RPMI7951 (cell line): Measurements from ENCODE around the gene PEX14. TPM values are rescaled to one million over a fixed set of nuclear protein-coding genes. Genes with fewer than 3 reads are reported as not detected.

ENCODE experiments used
- DNase-seq: peaks from one replicate; pipeline ENCODE4 v3.0.0-alpha.2; 2012; ENCODE audit warnings: low read depth
- total RNA-seq: library from RNA; depleted of rRNA; stranded (reverse); fragments of >200 nt; shearing (Covaris generic); gene quantifications from 2 replicates; pipeline ENCODE4 v1.2.3, GENCODE V29; 2014

The PEX14 gene
- total RNA-seq, 1 experiment from 2014 or later: 21.5 TPM

DNA sequence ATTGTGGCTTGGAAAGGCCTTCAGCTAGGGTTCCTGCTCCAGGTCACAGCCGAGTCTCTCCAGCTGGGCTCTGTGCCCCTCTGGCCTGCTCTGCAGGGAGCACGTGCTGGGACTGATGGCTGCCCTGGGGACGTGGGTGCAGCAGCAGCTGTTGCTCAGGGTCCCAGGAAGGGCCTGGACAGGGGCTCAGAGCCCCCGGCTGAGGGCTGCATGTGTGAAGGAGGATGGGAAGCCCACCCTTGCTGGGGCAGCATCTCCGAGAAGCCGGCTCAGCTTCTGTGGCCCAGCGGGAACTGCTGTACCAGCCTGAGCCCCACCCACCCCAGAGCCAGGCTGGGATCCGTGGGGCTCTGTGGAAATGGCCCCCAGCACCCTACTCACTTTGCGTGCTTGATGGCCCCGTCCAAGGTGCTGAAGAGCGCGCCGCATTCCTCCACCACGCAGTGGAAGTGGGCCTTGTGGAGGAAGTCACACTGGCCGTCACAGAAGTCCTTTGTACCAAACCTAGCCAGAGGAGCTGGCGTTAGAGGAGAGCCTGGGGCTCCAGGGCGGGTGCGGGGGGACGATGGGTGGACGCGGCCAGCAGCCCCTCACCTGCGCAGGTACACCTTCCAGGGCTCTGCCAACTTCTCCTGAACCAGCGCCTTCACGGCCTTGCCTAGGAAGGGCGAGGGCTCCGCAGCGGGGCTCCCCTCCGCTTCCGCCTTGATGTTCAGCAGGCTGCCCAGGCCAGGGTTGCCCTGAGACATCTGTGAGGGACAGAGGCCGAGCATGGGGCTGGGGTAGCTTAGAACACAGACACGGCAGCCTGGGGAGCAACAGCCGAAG is 174.2 kb downstream of the PEX14 start:
- DNase-seq: peak; percentile 7

DNA sequence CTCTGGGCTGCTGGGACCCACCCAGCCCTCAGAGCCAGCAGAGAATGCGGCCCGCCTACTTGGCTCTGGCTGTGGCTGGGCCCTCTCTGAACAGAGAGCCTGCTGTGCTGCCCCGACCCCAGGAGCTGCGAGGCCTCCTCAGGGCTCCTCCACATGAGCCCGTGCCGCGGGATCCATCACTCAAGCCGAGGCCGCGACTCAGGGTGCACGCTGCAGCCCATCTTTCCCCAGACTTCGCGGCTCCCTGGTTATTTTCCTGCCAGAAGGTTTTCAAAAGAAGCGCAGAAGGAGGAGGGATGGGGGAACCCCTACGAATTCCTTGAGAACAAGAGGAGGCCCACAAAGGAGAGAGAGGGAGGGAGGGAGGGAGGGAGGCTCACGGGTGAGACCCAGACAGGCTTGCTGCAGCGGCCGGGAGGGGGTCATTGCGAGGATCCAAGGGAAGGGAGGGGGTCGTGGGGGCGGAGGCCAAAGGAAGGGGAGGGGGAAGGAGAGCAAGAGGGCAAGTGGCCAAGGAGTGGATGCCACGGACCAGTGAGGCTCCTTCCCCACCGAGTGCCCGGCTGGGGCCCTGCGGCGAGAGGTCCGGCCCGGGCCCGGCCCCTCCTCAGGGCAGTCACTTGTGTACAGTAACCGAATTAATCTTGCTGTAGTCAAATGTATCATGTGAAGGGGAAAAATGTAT is 174.9 kb downstream of the PEX14 start:
- DNase-seq: no peak

DNA sequence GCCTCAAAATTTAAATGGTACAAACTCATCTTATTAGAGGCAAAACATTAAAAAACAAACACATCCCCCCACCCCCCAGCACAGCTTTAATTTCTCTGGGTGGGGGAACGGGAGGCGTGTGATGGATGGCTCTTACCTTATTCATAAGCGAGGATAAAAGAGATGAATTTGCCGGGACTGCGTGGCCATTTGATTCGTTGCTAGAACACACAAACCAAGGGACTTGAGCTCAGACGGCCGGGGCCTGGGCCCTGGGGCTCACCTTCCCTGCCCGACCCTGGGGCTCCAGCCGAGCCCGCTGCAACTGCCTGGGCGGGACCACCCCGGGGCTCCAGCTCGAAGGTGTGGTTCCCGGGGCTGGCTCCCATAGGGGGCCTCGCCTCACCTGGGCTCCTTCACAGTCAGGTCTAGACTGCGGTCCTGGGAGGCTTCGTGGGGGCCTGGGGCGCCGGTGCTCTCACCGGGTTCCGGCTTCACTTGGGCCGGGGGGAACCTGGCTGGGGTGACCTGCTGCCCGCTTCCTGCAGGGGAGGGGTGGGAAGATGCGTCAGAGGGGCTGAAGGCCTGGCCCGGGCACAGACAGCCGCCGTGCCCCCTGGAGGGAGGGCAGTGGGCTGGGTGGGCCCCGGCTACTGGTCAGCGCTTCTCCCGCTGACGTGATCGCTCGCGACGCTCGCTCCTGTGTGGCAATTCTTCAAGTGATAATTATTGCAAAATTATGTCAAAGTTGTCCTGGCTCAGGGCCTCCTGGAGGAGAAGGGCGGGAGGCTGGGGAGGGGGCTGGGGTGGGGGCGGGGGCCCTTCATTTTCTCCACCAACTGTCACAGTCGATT is 176.0 kb downstream of the PEX14 start:
- no peak for DNase-seq

DNA sequence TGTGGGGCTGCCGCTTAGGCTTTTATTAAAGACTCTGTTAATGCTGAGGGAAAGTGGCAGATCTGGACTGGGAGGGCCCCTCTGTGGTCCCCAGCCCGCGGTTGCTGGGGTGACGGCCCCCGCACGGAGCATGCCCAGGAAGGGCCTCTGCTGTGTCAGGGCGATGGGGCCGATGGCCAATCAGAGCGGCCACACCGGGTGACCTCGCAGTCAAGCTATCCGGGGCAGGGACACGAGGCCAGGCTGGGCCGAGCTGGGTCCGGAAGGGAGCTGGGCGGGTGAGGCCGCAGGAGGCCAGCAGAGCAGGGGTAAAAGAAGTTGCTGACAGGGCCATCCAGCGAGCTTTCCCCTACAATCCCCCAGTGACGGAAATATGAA is 176.6 kb downstream of the PEX14 start:
- no peak for DNase-seq

DNA sequence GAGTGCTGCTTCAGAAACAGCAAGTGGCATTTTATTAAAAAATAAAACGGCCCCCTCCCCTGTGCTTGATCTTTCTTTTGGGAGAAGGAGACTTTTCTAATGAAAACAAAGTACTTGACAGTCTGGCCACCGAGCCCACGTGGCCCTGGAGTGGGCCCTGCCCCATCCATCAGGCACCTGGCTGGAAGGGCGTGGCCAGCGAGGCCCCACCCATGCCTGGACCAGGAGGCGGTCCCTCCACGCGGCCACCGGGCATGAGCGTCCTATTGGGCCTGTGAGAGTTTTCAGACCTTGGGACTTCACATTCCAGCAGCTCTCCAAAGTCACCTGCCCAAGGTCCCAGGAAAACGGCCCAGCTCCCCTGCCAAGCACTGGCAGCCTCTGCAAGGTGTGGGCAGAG is 177.0 kb downstream of the PEX14 start:
- no peak for DNase-seq

DNA sequence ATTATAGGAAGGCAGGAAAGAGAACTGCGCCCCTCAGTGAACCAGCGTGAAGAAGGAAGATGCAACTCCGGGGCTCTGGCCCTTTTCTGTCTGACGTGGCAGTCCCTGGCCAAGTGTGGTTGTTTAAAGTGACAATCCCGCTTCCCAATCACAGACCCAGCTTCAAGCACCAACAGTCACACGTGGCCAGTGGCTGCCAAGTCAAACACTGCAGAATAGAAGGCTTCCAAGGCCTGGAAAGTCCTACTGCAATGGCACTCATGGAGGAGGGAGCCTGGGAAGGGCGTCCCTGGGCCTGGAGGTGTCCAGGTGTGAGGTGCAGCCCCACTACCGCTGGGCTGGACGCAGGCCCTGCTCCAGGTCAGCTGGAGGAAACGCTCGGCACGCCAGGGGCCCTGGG is 177.9 kb downstream of the PEX14 start:
- DNase-seq: no peak

DNA sequence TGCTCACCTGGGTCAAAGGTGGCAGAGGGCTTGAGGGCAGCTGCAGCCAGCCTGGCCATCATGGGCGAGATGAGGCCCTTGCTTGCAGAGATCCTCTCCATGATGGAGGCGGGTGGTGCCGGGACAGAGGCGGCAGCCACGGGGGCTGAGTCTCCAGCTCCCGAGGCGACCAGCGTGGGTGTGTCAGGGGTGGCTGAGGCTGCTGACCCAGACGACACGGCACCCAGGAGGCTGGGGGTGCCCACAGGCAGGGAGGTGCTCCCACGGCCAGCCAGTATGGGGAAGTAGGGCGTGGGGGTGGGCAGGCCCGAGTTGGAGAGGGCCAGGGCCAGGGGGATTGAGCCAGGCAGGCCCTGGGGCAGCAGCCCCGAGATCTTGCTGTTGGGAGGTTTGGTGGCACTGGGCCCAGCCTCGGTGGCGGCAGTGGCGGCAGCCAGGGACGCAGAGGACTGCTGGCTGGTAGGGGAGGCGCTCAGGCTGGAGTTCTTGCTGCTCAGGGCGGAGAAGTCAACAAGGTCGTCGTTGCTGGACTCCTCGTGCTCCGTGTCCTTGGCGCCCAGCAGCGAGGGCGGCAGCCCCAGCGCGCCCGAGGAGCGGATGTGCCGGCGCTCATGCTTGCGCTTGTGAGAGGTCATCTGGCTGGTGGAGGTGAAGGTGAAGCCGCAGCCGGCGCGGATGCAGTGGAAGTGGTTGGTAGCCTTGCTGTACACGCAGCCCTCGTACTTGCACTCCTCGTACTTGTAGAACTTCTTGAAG is 178.8 kb downstream of the PEX14 start:
- DNase-seq: no peak

DNA sequence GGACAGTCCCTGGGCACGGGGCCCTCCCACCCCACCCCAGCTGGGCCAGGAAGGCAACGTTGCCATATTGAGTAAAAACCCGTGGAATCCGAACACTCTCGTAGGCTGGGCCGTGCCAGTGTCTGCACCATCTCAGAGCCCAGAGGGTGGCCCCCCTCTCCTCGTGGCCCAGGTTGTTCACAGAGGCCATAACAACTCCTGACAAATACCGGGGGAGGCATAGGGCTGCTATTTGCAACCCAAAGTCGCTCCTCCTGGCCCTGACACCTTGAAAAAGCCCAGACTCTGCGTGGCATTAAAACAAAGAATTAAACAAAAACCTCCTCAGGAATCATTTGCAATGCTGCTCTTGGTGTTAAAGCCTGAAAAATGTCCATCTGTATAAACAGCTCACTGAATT is 180.3 kb downstream of the PEX14 start:
- no peak for DNase-seq

DNA sequence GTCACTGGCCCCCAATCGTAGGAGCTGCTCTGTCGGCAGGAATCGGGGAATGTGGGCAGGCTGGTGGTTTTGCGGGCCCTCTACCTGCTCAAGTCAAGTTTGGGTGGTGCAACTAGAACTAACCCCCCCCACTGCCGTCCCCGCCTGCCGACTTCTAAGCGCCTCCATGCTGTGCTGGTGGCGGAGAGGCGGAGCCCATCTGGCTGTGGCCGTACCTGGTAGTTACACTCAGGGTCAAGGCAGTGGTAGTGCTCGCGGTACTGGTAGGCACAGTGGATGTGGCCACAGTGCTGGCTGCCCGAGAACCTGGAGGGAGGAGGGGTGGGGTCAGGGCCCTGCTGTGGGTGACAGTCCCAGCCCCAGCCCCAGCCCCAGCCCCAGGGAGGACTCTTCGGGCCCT is 181.7 kb downstream of the PEX14 start:
- no peak for DNase-seq

DNA sequence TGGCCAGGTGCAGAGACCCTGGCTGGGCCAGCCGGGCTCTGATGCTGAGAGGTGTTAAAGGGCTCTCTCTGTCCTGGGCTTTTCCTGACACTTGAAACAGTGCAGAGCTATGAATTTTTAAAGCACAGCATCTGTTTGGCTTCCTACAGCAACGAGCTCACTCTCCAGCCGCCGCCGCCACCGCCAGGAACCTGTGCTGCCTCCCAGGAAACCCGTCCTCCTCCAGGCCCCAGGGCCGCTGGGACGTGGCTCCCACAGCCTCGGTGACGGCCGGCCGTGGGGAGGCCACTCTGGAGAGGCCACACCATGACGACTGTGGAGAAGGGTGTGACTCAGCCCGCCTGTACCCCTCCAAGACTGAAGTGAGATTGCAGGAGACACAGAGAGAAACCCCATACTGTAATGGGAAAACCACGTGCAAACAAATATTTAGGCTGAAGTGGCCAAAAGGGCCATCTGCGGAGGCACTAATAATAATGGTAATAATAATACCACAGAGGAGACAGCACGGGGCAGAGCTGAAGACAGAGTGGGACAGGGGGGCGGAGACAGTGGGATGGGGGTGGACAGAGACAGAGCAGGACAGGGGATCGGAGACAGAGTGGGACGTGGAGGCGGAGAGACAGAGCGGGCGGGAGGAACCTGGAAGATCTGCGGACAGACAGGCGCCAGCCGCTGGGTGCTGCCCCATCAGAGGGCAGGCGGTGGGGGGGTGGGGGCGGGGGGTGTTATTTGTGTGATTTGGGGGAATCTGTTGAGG is 182.5 kb downstream of the PEX14 start:
- no peak for DNase-seq

DNA sequence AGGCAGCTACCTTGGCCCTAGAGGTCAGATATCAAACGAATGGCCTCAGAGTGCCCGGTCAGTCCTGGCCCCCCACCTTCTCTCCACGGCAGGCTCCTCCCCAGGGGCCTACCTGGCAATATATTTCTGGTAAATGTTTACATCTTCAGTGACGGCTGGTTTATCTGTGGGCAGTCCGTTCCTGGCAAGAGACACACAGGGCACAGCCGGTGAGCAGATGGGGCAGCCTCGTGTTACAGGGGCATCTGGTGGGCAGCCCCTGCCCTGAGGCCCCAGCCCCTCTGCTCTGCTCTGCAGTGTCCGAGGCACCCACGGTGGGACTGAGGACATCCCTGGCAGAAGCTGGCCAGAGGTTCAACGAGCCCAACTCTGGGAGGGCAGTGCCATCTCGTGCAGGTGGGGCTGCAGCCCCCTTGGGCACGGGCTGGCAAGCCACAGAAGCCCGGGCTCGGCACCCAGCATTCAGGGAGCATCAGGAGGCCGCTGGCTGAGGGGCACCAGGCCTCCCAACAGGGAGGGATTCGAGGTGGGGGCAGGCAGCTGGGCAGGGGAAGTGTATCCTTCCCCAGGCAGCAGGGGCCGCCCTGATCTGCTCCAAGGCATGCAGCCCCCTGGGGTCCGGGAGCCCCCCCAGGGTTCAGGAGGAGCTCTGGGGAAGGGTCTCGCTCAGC is 183.8 kb downstream of the PEX14 start:
- DNase-seq: no peak

DNA sequence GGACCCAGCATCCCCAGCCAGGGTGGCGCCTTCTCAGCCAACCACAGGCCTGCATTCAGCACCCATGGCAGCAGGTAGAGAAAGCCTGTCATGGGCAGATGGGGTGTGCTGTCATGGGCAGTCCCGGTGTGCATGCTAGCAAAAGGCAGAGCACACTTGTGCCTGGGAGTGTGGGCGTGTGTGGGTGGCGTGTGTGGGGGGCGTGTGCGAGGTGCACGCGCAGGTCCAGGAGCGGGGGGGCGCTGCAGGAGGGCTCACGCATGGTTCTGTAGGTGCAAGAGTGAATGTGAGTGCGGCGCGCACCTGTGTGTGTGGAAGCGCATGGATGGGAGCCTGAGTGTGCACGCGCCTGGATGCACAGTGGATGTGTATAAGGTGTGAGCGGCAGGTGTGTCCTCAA is 184.5 kb downstream of the PEX14 start:
- DNase-seq: no peak

DNA sequence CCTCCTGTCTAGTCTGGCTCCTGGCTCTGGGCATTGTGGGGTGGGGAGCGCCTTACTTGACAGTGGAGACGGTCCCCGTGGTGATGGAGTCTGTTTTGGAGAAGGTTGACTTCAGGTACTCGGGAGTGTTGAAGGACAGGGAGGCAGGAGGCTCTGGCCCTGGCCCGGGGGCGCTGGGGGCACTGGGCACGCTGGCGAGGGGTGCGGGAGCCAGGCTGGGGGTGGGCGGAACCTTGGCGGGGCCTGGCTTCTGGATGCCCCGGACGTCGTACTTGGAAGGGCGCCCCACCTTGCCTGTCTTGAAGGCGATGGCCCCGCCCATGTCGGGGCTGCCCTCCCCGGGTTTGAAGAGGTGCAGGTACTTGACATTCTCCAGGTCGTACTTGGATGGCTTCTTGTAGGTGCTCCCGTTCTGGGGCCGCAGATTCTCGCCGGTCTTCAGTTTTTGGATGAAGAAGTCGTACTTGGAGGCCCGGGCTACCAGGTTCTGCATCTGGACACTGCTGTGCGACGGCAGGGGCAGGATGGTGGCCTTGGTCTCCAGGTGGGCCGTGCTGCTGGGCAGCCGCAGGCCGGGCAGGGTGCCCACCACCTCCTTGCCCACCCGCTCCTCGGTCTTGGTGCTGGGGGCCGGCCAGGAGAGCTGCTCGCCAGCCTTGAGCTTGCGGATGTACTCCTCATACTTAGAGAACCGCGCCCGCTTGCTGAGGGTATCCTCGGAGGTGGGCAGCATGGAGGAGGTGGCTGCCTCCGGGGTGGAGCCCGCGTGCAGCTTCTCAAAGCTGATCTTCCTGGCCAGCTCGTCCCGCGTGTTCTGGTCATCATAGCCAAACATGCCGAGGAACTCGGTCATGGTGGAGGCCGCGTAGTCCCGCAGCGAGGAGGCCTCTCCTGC is 185.1 kb downstream of the PEX14 start:
- no peak for DNase-seq

DNA sequence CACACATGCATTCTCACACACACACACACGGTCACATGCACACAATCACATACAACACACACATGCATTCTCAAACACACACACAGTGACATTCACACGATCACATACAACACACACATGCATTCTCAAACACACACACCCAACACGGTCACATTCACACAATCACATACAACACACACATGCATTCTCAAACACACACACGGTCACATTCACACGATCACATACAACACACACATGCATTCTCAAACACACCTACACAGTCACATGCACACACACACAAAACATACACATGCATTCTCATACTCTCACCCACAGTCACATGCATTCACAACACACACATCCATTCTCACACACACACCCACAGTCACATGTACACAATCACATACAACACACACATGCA is 186.7 kb downstream of the PEX14 start:
- DNase-seq: no peak

DNA sequence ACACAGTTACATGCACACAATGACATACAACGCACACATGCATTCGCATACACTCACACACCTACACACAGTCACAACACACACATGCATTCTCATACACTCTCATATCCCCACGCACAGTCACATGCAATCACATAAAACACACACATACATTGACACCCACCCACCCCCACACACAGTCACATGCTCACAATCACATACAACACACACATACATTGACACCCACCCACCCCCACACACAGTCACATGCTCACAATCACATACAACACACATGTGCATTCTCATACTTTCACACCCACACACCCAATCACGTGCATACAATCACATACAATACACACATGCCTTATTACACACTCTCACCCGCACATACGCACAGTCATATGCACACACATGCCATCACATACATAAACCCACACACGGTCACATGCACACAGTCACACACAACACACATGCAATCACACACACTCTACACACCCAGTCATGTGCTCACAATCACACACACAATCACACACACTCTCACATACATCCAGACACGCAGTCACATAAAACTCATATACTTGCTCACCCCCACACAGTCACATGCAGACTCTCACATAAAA is 187.4 kb downstream of the PEX14 start:
- no peak for DNase-seq

DNA sequence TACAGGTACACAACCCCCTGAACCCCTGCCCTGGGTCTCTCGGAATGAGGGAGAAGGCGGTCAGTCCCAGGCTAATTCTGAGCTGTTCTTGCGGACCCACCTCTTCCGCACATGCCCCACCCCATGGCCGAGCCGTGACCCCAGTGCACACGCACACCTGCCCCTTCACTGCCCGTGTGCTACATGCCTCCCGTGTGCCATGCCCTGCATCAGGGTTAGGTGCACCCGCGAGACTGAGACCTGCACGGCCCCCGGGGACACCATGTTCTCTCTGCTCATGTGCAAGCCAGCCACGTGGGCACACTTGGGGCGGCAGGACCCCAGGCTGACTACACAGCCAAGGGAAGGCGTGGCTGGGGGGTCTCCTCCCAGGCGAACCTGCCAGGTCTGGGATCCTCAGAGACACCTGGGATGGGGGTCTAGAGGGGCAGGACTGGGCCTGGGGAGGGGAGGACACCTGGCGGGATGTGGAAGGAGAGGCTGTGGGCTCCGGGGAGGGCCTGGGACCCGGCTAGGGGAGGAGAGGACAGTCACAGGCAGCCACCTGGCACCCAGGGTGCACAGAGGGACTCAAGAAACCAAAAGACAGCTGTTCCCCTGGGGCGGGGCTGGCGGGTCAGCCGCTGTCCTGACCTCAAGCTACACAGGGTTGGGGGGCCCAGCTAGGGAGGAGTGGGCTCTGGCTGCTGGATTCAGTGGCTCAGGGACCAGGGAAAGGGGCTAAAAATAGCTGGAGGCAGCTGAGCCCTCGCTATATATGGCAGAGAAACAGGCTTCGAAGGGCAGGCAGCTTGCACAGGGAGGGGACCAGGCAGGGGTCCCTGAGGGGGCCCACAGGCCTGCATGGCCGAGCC is 188.3 kb downstream of the PEX14 start:
- DNase-seq: no peak

DNA sequence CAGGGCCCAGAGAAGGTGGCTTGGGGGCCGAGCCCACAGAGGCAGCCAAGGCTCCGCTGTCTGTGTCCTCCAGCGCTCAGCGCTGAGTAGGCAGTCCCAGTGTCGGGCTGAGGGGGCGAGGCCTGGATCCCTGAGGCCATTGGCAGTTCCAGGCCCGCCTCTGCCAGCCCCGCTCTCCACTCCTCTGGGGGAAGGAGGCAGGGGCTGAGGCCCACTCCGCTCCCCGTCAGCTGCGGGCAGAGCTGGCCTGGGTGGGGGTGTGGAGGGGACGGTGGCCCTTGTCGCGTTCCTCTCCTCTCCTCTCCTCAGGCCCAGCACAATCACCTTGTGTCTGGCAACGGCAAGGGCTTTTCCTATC is 188.9 kb downstream of the PEX14 start:
- no peak for DNase-seq

DNA sequence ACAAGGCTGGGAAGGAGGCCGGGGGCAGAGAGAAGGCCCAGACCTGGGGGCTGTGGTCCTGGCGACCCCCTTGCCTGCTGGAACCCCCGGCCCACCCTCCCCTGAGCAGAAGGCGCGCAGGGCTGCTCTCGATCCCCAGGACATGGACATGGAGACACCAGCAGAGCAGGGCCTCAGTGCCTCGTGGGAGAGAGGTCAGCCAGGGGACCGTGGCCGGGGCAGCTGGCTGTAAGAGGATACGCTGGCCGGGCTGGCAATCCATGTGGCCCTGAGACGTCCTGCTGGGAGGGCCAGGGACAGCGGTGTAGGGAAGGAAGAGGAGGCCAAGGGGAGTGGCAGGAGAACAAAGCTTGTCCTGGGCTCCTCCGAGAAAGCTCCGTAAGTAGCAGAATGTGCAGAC is 189.5 kb downstream of the PEX14 start:
- DNase-seq: no peak
